Adrenal gland (tissue), 12 donors: ENCODE results near the gene ACOT11. TPM values are rescaled to one million over a fixed set of nuclear protein-coding genes. Genes with fewer than 3 reads are reported as not detected.

Experiments
- DNase-seq, 7 donors: peaks; one replicate each; pipeline ENCODE4 v3.0.0-alpha.2; 2019 to 2020
- H3K27ac ChIP-seq, 5 donors: fragments of 200-600 bp; sonication (generic) in 4 of 5; 1 replicate in 3 of 5; 2 replicates in 2 of 5; pipeline versions ENCODE4 v1.5.1 to v1.8.0; 2016 to 2020; ENCODE audit warnings: mild to moderate bottlenecking in 1 of 5
- H3K27me3 ChIP-seq: fragments of 200-600 bp; 2 replicates; pipeline ENCODE4 v1.8.0; 2021
- H3K36me3 ChIP-seq, 2 donors: fragments of 200-600 bp; replicated peaks in 1 of 2; 1 replicate in 1 of 2; 2 replicates in 1 of 2; pipeline versions ENCODE4 v1.5.1 to v1.8.0; 2018 to 2022
- H3K4me1 ChIP-seq, 2 donors: fragments of 200-600 bp; replicated peaks in 1 of 2; 1 replicate in 1 of 2; 2 replicates in 1 of 2; pipeline versions ENCODE4 v1.5.1 to v1.8.0; 2018 to 2021
- H3K4me3 ChIP-seq, 4 donors: fragments of 200-600 bp; sonication (generic) in 3 of 4; one replicate each; pipeline ENCODE4 v1.5.1; 2016 to 2018
- H3K9me3 ChIP-seq, 3 donors: fragments of 200-600 bp; sonication (generic) in 1 of 3; replicated peaks in 1 of 3; 1 replicate in 2 of 3; 2 replicates in 1 of 3; pipeline versions ENCODE4 v1.5.1 to v1.8.0; 2016 to 2021
- POLR2A ChIP-seq, 2 donors: fragments of 450-650 bp; IDR thresholded peaks; one replicate each; pipeline ENCODE4 v1.6.1; 2017; ENCODE audit warnings: antibody characterized with exemption in 2 of 2, mild to moderate bottlenecking in 2 of 2, moderate library complexity in 1 of 2
- WGBS, 4 donors: extraction: QIAGEN DNeasy Blood & Tissue Kit in 2 of 4; methylation state at CpG; one replicate each; pipeline versions ENCODE4 v1.1.5 to v1.1.7; 2013 to 2017; 5-methylcytosine and 5-hydroxymethylcytosine counted together
- intact Hi-C, 2 donors: fragments of 100-400 bp; cut with DNase I; formaldehyde crosslinking; loops; one replicate each; pipeline versions ENCODE4 v1.14.1 to v1.15.0; 2022 to 2023
- polyA plus RNA-seq, 3 donors: library from polyadenylated mRNA; stranded (reverse); fragments of 200-250 nt in 2 of 3; fragments of 350-450 nt in 1 of 3; fragmentation: Illumina TruSeq in 1 of 3; extraction: RNeasy Lipid Tissue Mini Kit (QIAGEN cat#74804) in 1 of 3; gene quantifications; one replicate each; pipeline ENCODE4 v1.2.3, GENCODE V29; 2013 to 2014
- total RNA-seq, 9 donors: library from RNA; depleted of rRNA in 4 of 9; stranded (reverse); fragments of >200 nt in 4 of 9; fragments of 120-200 nt in 1 of 9; fragmentation: NEBNext Ultra II Directional in 1 of 9; extraction: Animal tissue kit (Norgen Biotek cat#: 25700) in 1 of 9; gene quantifications; one replicate each; pipeline versions ENCODE4 v1.1.0 to v1.2.4, GENCODE V29; 2013 to 2023
- TF ChIP-seq, protein P1 (sequence below), 6 experiments: fragments of 450-650 bp in 4 of 6; fragments of 200-600 bp in 2 of 6; sonication (generic) in 1 of 6; IDR thresholded peaks; 1 replicate in 5 of 6; 2 replicates in 1 of 6; pipeline versions ENCODE4 v1.5.1 to v1.8.0; 2016 to 2021; ENCODE audit warnings: antibody characterized with exemption in 6 of 6, mild to moderate bottlenecking in 2 of 6, moderate library complexity in 1 of 6
- donor health status: healthy with polysubstance abuse.
- donor health status: Bipolar disorder and iron deficiency.
- donor health status: DM: yes; HTN: yes; CAD: no.
- donor health status: DM: no; HTN: no; CAD: no.
- donor health status: DM: no; HTN: no; CAD: no.
- donor health status: DM: yes; HTN: yes; CAD: no.

ACOT11 gene
- total and polyA plus RNA-seq, 12 donors, result 1.6 to 12.7 (median 9.1) TPM

DNA sequence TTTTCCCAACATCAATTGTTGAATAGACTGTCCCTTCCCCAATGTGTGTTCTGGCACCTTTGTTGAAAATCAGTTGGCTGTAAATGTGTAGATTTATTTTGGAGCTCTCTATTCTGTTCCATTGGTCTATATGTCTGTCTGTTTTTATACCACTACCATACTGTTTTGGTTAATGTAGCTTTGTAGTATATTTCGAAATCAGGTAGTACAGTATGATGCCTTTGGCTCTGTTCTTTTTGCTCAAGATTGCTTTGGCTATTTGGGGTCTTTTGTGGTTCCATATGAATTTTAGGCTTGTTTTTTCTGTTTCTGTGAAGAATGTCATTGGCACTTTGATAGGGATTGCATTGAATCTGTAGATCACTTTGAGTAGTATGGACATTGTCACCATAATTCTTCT is 8.1 kb downstream of the ACOT11 start:
- 94 to 100% (median 96%) methylated on average over 1 of the region's 1 CpG for WGBS, 4 donors
- Histone ChIP-seq H3K9me3 (no peaks in the 10 kb centered on the region), H3K4me3 (no peak overlapping the region), H3K4me1 (peaks cover 0 to 4% of the 10 kb centered on the region in 2 donors), H3K27ac (no peak overlapping the region), H3K27me3 (no peaks in the 10 kb centered on the region), H3K36me3 (peaks cover 0 to 3% of the 10 kb centered on the region in 2 donors)
- intact Hi-C loops, result no loop called here
- TF ChIP-seq, protein P1, sequence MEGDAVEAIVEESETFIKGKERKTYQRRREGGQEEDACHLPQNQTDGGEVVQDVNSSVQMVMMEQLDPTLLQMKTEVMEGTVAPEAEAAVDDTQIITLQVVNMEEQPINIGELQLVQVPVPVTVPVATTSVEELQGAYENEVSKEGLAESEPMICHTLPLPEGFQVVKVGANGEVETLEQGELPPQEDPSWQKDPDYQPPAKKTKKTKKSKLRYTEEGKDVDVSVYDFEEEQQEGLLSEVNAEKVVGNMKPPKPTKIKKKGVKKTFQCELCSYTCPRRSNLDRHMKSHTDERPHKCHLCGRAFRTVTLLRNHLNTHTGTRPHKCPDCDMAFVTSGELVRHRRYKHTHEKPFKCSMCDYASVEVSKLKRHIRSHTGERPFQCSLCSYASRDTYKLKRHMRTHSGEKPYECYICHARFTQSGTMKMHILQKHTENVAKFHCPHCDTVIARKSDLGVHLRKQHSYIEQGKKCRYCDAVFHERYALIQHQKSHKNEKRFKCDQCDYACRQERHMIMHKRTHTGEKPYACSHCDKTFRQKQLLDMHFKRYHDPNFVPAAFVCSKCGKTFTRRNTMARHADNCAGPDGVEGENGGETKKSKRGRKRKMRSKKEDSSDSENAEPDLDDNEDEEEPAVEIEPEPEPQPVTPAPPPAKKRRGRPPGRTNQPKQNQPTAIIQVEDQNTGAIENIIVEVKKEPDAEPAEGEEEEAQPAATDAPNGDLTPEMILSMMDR (IDR thresholded peaks at IDR 0.05), result no peak
- TF ChIP-seq POLR2A (IDR thresholded peaks at IDR 0.05), result no peak
- no peak for DNase-seq

DNA sequence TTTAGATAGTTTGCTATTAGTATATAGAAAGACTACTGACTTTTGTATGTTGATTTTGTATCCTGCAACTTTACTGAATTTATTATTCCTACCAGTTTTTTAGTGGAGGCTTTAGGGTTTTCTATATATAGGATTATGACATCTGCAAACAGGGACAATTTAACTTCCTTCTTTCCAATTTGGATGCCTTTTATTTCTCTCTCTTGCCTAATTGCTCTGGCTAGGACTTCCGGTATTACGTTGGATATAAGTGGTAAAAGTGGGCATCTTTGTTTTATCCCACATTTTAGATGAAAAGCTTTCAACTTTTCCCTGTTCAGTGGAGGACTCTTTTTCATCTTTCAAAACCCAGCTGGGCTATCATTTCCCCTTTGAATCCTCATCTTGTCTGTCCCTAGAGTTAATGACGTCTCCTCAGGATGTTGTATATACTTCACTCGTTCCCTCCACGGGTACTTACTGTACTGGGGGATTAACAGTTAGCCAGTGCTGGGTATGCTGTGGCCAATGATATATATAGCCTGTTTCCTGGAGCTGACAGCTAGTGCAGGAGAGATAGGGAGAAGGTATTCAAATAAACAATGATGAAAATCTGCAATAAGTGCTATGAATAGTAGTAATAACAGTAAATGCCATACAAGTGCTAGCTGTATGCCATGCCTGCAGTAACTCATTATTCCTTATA is 9.8 kb downstream of the ACOT11 start:
- no peaks in the 10 kb centered on the region for H3K27me3 ChIP-seq
- no peak overlapping the region for H3K4me3 ChIP-seq
- peaks cover 0 to 3% of the 10 kb centered on the region in 2 donors for H3K36me3 ChIP-seq
- H3K4me1 ChIP-seq, result peaks cover 0 to 4% of the 10 kb centered on the region in 2 donors
- TF ChIP-seq, protein P1 (IDR thresholded peaks at IDR 0.05), result no peak
- no peak for TF ChIP-seq POLR2A (IDR thresholded peaks at IDR 0.05)
- peak in 1 of 7 donors; percentile 9 for DNase-seq
- H3K9me3 ChIP-seq, result no peaks in the 10 kb centered on the region
- no peak overlapping the region for H3K27ac ChIP-seq
- 53 to 59% (median 57%) methylated on average over 5 of the region's 5 CpGs for WGBS, 4 donors
- intact Hi-C loops, result no loop called here

DNA sequence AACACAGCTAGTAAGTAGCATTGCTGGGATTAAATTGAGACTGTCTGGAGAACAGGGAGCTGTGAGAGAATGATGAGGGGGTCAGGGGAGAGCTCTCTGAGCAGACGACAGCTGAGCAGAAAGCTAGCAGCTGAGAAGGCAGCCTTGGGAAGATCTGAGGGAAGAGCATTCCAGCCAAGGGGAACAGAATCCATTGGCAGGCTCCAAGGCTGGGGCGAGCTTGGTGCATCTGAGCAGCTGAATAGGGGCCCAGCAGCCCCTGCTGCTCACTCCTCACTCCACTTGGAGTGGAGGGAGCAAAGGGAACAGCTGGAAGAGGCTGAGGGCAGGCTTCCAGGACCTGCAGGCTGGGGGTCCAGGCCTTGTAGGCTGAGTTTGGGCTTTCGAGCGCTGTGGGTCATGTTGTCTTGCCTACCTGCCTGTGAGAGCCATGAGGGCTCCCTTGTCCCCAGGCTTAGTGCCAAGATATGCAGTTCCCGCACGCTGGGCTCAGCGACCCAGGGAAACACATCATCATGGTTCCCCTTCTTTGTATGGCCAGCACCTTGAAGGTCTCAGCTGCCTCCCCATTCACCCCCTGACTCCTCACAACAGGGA is 10.5 kb downstream of the ACOT11 start:
- intact Hi-C loops, result no loop called here
- no peak for TF ChIP-seq POLR2A (IDR thresholded peaks at IDR 0.05)
- TF ChIP-seq, protein P1 (IDR thresholded peaks at IDR 0.05), result no peak
- WGBS, 4 donors, result 77 to 84% (median 80%) methylated on average over 3 to 7 of the region's 7 CpGs
- H3K27ac ChIP-seq, result no peak overlapping the region
- no peaks in the 10 kb centered on the region for H3K27me3 ChIP-seq
- no peaks in the 10 kb centered on the region for H3K36me3 ChIP-seq
- peak in 1 of 7 donors; percentile 49 for DNase-seq
- H3K4me1 ChIP-seq, result peaks cover 0 to 4% of the 10 kb centered on the region in 2 donors
- no peaks in the 10 kb centered on the region for H3K9me3 ChIP-seq
- no peak overlapping the region for H3K4me3 ChIP-seq

DNA sequence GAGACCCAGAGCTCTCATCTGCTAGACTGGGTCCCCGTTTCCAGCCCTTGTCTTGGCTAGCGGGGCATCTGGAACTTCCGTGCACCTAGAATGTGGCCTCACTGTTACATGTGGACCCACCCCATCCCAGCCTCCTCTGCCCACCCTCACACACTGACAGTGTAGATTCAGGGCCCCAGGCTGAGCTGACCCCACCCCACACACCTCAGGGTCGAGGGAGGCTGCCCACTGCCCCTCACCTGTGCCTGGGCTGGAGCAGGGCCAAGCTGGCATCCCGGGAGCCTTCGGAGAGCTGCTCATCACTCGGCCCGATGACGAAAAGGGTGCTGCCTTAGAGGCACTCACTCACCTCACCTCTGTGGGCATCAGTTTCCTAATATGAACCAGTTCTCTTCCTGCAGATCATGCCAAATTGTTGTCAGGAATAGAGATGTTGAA is 11.1 kb downstream of the ACOT11 start:
- H3K27ac ChIP-seq, result no peak overlapping the region
- TF ChIP-seq POLR2A (IDR thresholded peaks at IDR 0.05), result no peak
- TF ChIP-seq, protein P1 (IDR thresholded peaks at IDR 0.05), result no peak
- no peaks in the 10 kb centered on the region for H3K36me3 ChIP-seq
- WGBS, 4 donors, result 74 to 86% (median 78%) methylated on average over 3 to 9 of the region's 9 CpGs
- H3K4me1 ChIP-seq, result peaks cover 0 to 4% of the 10 kb centered on the region in 2 donors
- intact Hi-C loops, result no loop called here
- no peaks in the 10 kb centered on the region for H3K27me3 ChIP-seq
- no peak overlapping the region for H3K4me3 ChIP-seq
- DNase-seq, result peak in 1 of 7 donors; percentile 58
- H3K9me3 ChIP-seq, result no peaks in the 10 kb centered on the region
